Endothelial cell of umbilical vein (primary cell): Measurements from ENCODE around the gene GSE1. TPM values are rescaled to one million over a fixed set of nuclear protein-coding genes. Genes with fewer than 3 reads are reported as not detected.

Experiments
- BruUV-seq: library from RNA; stranded (reverse); fragments of 400-500 nt; replicated peaks from 2 replicates; lab custom pipeline; 2021; lab: Mats Ljungman, UMichigan
- CTCF ChIA-PET: fragments of 300-600, 350-600 bp; sonication (Branson Sonifier 250); formaldehyde crosslinking; loops from one replicate; lab custom pipeline; 2021; ENCODE audit warnings: antibody characterized with exemption, inconsistent platforms; lab: Charles Lee
- POLR2A ChIA-PET: fragments of 300-600, 350-600 bp; sonication (Branson Sonifier 250); formaldehyde crosslinking; loops from one replicate; lab custom pipeline; 2021; ENCODE audit warnings: antibody characterized with exemption, inconsistent platforms; lab: Charles Lee
- DNase-seq: peaks from one replicate; pipeline ENCODE4 v3.0.0-alpha.2; 2011; ENCODE audit warnings: low read depth, low spot score
- FAIRE-seq: peaks from 2 replicates; lab custom pipeline; 2011; peaks lifted over from hg19 to GRCh38; lab: Jason Lieb, UNC
- H2AFZ ChIP-seq: 2 replicates; pipeline ENCODE4 v1.6.0; 2012; ENCODE audit warnings: low read depth, low read length, control low read depth, inconsistent platforms
- H3K27ac ChIP-seq: 2 replicates; pipeline ENCODE4 v1.5.1; 2011; ENCODE audit warnings: low read depth, mild to moderate bottlenecking, control low read depth, low read length, moderate library complexity; ENCODE audit not compliant: insufficient read depth
- H3K27me3 ChIP-seq, 2 experiments: 2 replicates each; pipeline versions ENCODE4 v1.6.0 to v1.6.1; 2011; ENCODE audit warnings: low read length in 2 of 2, mixed read lengths in 1 of 2; ENCODE audit not compliant: control insufficient read depth in 2 of 2, insufficient read depth in 2 of 2
- H3K36me3 ChIP-seq, 2 experiments: 2 replicates in 1 of 2; 3 replicates in 1 of 2; pipeline ENCODE4 v1.5.1; 2011; ENCODE audit warnings: low read length in 2 of 2, mild to moderate bottlenecking in 1 of 2, moderate library complexity in 1 of 2; ENCODE audit not compliant: control insufficient read depth in 2 of 2, insufficient read depth in 2 of 2; ENCODE audit errors: extremely low read depth in 1 of 2
- H3K4me1 ChIP-seq: 3 replicates; pipeline ENCODE4 v1.5.1; 2011; ENCODE audit warnings: mild to moderate bottlenecking, low read length; ENCODE audit not compliant: control insufficient read depth, insufficient read depth; ENCODE audit errors: extremely low read depth
- H3K4me2 ChIP-seq: 2 replicates; pipeline ENCODE4 v1.6.1; 2011; ENCODE audit warnings: low read length, control low read depth, mixed read lengths; ENCODE audit not compliant: insufficient read depth
- H3K4me3 ChIP-seq, 3 experiments: fragments of 200-600 bp in 1 of 3; sonication (generic), shearing (Covaris generic) in 1 of 3; replicated peaks in 1 of 3; 2 replicates each; pipeline ENCODE4 v1.5.1; 2011 to 2016; ENCODE audit warnings: control low read depth in 3 of 3, low read length in 3 of 3, mild to moderate bottlenecking in 2 of 3, inconsistent platforms in 1 of 3, low read depth in 1 of 3, moderate library complexity in 1 of 3; ENCODE audit not compliant: insufficient read depth in 1 of 3
- H3K79me2 ChIP-seq: 2 replicates; pipeline ENCODE4 v1.6.0; 2012; ENCODE audit warnings: low read length, inconsistent platforms; ENCODE audit not compliant: control insufficient read depth, insufficient read depth
- H3K9ac ChIP-seq: replicated peaks from 2 replicates; pipeline ENCODE3; 2011; ENCODE audit warnings: low read length, control low read depth; ENCODE audit not compliant: insufficient read depth; ENCODE audit errors: extremely low read depth
- H3K9me1 ChIP-seq: replicated peaks from 3 replicates; pipeline ENCODE4 v1.6.0; 2011; ENCODE audit warnings: mild to moderate bottlenecking, low read length; ENCODE audit not compliant: control insufficient read depth, insufficient read depth; ENCODE audit errors: extremely low read depth
- H3K9me3 ChIP-seq: replicated peaks from 2 replicates; pipeline ENCODE4 v1.5.1; 2012; ENCODE audit warnings: low read length, inconsistent platforms; ENCODE audit not compliant: control insufficient read depth, insufficient read depth
- H4K20me1 ChIP-seq: replicated peaks from 2 replicates; pipeline ENCODE3; 2011; ENCODE audit warnings: mild to moderate bottlenecking, low read length; ENCODE audit not compliant: control insufficient read depth, insufficient read depth; ENCODE audit errors: extremely low read depth
- CTCF ChIP-seq, 2 donors: IDR thresholded peaks; 1 replicate in 1 of 2; 2 replicates in 1 of 2; pipeline ENCODE4 v1.5.1; 2011; ENCODE audit warnings: low read length in 2 of 2, mild to moderate bottlenecking in 2 of 2, moderate library complexity in 2 of 2, control low read depth in 1 of 2, inconsistent platforms in 1 of 2, low read depth in 1 of 2; ENCODE audit not compliant: insufficient read depth in 1 of 2; ENCODE audit errors: extremely low read depth in 1 of 2
- EZH2 ChIP-seq: IDR thresholded peaks from 2 replicates; pipeline ENCODE4 v1.6.1; 2012; ENCODE audit warnings: borderline replicate concordance, low read depth, mild to moderate bottlenecking, moderate library complexity, low read length, inconsistent platforms; ENCODE audit not compliant: severe bottlenecking
- FOS ChIP-seq: IDR thresholded peaks from 2 replicates; pipeline ENCODE4 v1.6.1; 2011; ENCODE audit warnings: mild to moderate bottlenecking, low read length, moderate library complexity, borderline replicate concordance; ENCODE audit not compliant: insufficient read depth
- GATA2 ChIP-seq: IDR thresholded peaks from 2 replicates; pipeline ENCODE4 v1.7.0; 2011; ENCODE audit warnings: low read depth, mild to moderate bottlenecking, moderate library complexity, mixed read lengths, low read length; ENCODE audit not compliant: insufficient read length, insufficient read depth
- JUN ChIP-seq: IDR thresholded peaks from 2 replicates; pipeline ENCODE4 v1.6.1; 2011; ENCODE audit warnings: borderline replicate concordance, low read depth; ENCODE audit not compliant: insufficient read length, insufficient read depth
- MYC ChIP-seq: IDR thresholded peaks from one replicate; pipeline ENCODE4 v1.6.1; 2011; ENCODE audit warnings: mild to moderate bottlenecking, low read depth, low read length
- POLR2A ChIP-seq: IDR thresholded peaks from 2 replicates; pipeline ENCODE4 v1.6.1; 2012; ENCODE audit warnings: low read depth, mild to moderate bottlenecking, control low read depth, low read length
- POLR2AphosphoS5 ChIP-seq: IDR thresholded peaks from 2 replicates; pipeline ENCODE4 v1.6.1; 2012; ENCODE audit warnings: low read depth, mild to moderate bottlenecking, control low read depth, low read length, moderate library complexity; ENCODE audit not compliant: insufficient read depth
- dilution Hi-C: fragments of 300-500 bp; cut with MboI; formaldehyde crosslinking; loops from one replicate; pipeline ENCODE4 v1.15.0; 2019; ENCODE audit warnings: low sequenced_read_pairs; ENCODE audit not compliant: extremely low pct_ligation_motif_present
- intact Hi-C: fragments of 100-400 bp; cut with micrococcal nuclease; formaldehyde crosslinking; loops from one replicate; pipeline ENCODE4 v1.10.0; 2022
- polyA plus RNA-seq, 4 experiments: library from polyadenylated mRNA; depleted of rRNA in 3 of 4; stranded (reverse) in 3 of 4; unstranded in 1 of 4; fragments of >200 nt; gene quantifications; 2 replicates each; pipeline versions ENCODE4 v1.2.1 to v1.2.3, GENCODE V29; 2011 to 2012; ENCODE audit warnings: missing spikeins in 1 of 4
- total RNA-seq: library from RNA; stranded (reverse); gene quantifications from 2 replicates; pipeline ENCODE4 v1.2.3, GENCODE V29; 2021
- TF ChIP-seq, protein P1 (sequence below): IDR thresholded peaks from 2 replicates; pipeline ENCODE4 v1.6.1; 2011; ENCODE audit not compliant: insufficient read depth, insufficient read length

Gene GSE1
- total and polyA plus RNA-seq, 2 donors (not counting 3 experiments of a cell fraction or from before 2014, with no cell fraction given): 4.2 to 18.3 TPM

DNA sequence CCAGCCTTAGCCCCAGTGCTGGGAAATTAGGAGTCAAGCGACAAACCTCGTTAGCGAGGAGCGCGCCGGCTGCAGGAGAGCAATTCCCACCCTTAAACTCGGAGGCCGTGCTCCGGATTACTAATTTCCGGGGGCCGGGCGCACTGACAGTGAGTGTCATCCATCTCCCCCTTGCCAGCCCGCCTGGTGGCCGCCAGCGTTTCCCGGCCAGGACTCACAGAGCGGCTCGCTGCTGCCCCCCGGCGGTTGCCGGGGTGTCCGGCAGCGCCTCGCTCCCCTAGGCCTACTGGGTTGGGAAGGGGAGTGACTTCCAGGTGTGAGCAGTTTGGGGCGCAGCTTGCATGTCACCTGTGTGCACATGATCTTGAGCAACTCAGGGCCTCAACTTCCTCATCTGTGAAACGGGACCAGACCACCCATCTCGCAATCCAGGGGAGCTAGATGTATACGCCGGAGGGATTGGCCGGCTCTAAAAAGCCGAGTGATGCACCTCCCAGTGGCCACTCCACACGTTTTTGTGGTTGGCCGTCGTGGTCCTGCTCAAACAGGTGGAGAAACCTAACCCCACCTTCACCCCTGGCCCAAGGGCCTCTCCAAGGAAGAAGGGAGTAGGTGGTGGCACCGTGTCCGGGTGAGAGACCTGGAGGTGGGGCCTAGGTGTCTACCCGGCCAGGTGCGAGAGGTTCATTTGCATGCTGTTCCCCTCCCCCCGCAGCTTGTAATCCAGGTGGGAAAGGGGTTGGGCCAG lies 2.5 kb upstream of the GSE1 start:
- TF ChIP-seq POLR2A: no peak
- peak; percentile 98 to 99 for TF ChIP-seq CTCF (IDR thresholded peaks at IDR 0.05; ENCODE audit: extremely low read depth in 1 of 2, insufficient read depth in 1 of 2, low read depth in 1 of 2, low read length in 2 of 2)
- TF ChIP-seq EZH2: no peak
- H3K9me1 ChIP-seq: no peaks in the 10 kb centered on the region
- H3K79me2 ChIP-seq: no peaks in the 10 kb centered on the region
- H3K36me3 ChIP-seq: no peaks in the 10 kb centered on the region
- no peaks in the 10 kb centered on the region for H3K9me3 ChIP-seq
- CTCF ChIA-PET: interaction anchor here (0.8 to 3.1 kb wide), 21 partner anchors 47 to 496 kb away, joined by 3 to 39 read pairs (median 4); no protein-coding TSS in a partner anchor
- no peak overlapping the region for H3K9ac ChIP-seq
- H2AFZ ChIP-seq: no peak overlapping the region
- peaks cover 12% of the 10 kb centered on the region for H3K4me1 ChIP-seq
- no peak overlapping the region for H3K4me3 ChIP-seq
- no TSS peak for BruUV-seq
- peaks cover 0 to 2% of the 10 kb centered on the region in 2 experiments for H3K27me3 ChIP-seq
- no peaks in the 10 kb centered on the region for H4K20me1 ChIP-seq
- FAIRE-seq (peak; percentile 46), DNase-seq (peak; percentile 53)
- H3K4me2 ChIP-seq: no peak overlapping the region
- no peak overlapping the region for H3K27ac ChIP-seq
- intact Hi-C loops (loop anchor here (1.0 to 10.0 kb wide), 8 partner anchors 47 to 495 kb away; no protein-coding TSS in a partner anchor), dilution Hi-C loops (no loop called here)
- POLR2A ChIA-PET: no interaction called here

- Histone ChIP-seq H3K4me2 (peak overlapping the region; percentile 57), H3K9me1 (no peaks in the 10 kb centered on the region), H3K36me3 (no peaks in the 10 kb centered on the region), H3K4me3 (peak overlapping the region; percentile 4 to 30 (median 7)), H3K9ac (no peak overlapping the region), H3K27ac (no peak overlapping the region), H4K20me1 (no peaks in the 10 kb centered on the region), H3K9me3 (no peaks in the 10 kb centered on the region), H3K79me2 (no peaks in the 10 kb centered on the region), H2AFZ (no peak overlapping the region), H3K4me1 (peaks cover 12% of the 10 kb centered on the region), H3K27me3 (peaks cover 0 to 2% of the 10 kb centered on the region in 2 experiments)
- ChIA-PET POLR2A (no interaction called here), CTCF (interaction anchor here (0.6 to 3.1 kb wide), 17 partner anchors 12 to 496 kb away, joined by 3 to 39 read pairs (median 4); no protein-coding TSS in a partner anchor)
- dilution Hi-C loops (no loop called here), intact Hi-C loops (loop anchor here (1.0 to 10.0 kb wide), 3 partner anchors 56 to 306 kb away; no protein-coding TSS in a partner anchor)
- BruUV-seq: no TSS peak
- FAIRE-seq (no peak), DNase-seq (no peak)
- TF ChIP-seq EZH2 (no peak), MYC (no peak), GATA2 (no peak), FOS (no peak), POLR2A (no peak), POLR2AphosphoS5 (no peak), CTCF (IDR thresholded peaks at IDR 0.05; ENCODE audit: extremely low read depth in 1 of 2, insufficient read depth in 1 of 2, low read depth in 1 of 2, low read length in 2 of 2) (no peak), JUN (no peak)
- TF ChIP-seq, protein P1, sequence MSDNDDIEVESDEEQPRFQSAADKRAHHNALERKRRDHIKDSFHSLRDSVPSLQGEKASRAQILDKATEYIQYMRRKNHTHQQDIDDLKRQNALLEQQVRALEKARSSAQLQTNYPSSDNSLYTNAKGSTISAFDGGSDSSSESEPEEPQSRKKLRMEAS: no peak
Measured at GRCh38 chr16:85611194-85611443, 2.0 kb upstream of the GSE1 start.
